AG09309 (cell line): ENCODE results near the gene STAM.

ENCODE experiments used
- DNase-seq: peaks from one replicate; pipeline ENCODE4 v3.0.0-alpha.2; 2010; ENCODE audit warnings: low read depth
- H3K4me3 ChIP-seq: 2 replicates; pipeline ENCODE4 v1.5.1; 2011; ENCODE audit warnings: mild to moderate bottlenecking, low read depth, low read length, moderate library complexity; ENCODE audit not compliant: control insufficient read depth
- TF ChIP-seq, protein P1 (sequence below): IDR thresholded peaks from 2 replicates; pipeline ENCODE4 v1.5.1; 2011; ENCODE audit warnings: mild to moderate bottlenecking, low read depth, low read length, inconsistent platforms; ENCODE audit not compliant: insufficient read depth, control insufficient read depth; ENCODE audit errors: missing control alignments

The STAM gene

GRCh38 chr10:17740668-17741067 lies 96.7 kb downstream of the STAM start:
- H3K4me3 ChIP-seq = no peak overlapping the region
- DNase-seq = no peak
- TF ChIP-seq, protein P1, sequence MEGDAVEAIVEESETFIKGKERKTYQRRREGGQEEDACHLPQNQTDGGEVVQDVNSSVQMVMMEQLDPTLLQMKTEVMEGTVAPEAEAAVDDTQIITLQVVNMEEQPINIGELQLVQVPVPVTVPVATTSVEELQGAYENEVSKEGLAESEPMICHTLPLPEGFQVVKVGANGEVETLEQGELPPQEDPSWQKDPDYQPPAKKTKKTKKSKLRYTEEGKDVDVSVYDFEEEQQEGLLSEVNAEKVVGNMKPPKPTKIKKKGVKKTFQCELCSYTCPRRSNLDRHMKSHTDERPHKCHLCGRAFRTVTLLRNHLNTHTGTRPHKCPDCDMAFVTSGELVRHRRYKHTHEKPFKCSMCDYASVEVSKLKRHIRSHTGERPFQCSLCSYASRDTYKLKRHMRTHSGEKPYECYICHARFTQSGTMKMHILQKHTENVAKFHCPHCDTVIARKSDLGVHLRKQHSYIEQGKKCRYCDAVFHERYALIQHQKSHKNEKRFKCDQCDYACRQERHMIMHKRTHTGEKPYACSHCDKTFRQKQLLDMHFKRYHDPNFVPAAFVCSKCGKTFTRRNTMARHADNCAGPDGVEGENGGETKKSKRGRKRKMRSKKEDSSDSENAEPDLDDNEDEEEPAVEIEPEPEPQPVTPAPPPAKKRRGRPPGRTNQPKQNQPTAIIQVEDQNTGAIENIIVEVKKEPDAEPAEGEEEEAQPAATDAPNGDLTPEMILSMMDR = no peak

DNA sequence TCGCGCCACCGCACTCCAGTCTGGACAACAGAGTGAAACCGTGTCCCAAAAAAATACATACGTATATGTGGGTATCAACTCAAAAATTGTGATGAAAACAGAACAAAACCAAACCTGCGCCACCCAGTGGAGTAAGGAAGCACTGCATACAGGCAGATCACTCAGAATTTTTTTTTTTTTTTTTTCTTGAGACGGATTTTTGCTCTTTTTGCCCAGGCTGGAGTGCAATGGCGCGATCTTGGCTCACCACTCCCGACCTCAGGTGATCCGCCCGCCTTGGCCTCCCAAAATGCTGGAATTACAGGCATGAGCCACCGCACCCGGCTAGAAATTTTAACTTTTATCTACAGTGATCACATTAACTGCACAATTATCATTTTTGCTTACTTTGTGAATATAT lies 99.0 kb downstream of the STAM start:
- TF ChIP-seq, protein P1 = peak; percentile 76
- no peak overlapping the region for H3K4me3 ChIP-seq
- DNase-seq = no peak

- TF ChIP-seq, protein P1 = no peak
- H3K4me3 ChIP-seq = no peak overlapping the region
- DNase-seq = no peak
Measured at GRCh38 chr10:17743437-17743836, 99.5 kb downstream of the STAM start.

DNA sequence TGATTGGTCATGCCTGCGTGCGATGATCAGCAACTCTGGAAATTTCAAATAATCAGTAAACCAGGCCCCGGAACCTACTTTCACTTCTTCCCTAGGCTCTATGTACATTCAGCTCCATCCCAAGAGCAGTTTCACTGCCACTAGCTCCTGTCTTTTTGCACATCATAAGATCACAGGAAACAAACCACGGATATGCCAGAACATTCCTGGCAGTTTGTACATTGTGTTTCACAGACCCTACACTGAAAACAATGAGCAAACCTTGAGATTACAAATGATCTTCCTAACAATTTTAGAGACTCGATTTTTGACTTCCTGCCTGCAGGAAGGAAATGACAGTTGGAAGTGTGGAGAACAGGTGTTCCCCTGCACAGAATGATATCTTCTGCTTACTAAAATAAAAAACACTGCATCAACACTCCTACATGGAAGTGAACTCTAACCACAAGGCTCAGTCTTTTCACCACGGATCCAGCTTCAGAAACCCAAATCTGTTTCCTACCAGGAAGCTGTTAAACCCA lies 100.5 kb downstream of the STAM start:
- DNase-seq = no peak
- TF ChIP-seq, protein P1 = no peak
- no peak overlapping the region for H3K4me3 ChIP-seq

GRCh38 chr10:17747883-17748550 lies 104.1 kb downstream of the STAM start:
- no peak overlapping the region for H3K4me3 ChIP-seq
- TF ChIP-seq, protein P1 = no peak
- DNase-seq = no peak

DNA sequence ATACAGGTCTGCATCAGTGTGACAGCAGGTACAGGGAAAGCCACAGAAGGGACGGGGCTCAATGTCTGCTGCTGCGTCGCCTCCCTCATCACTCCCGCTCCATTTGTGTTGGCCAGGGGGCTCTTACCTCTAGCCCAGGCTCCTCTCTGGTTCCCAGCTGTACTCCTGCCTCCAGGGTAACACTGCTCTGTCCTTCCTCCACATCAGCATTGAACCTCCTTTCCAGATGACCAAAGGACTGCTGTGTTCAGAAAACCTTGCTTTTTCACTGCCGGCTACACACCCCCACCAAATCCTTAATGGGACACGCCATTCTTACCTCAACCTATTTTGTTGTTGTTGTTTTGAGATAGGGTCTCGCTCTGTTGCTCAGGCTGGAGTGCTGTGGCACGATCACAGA lies 105.9 kb downstream of the STAM start:
- H3K4me3 ChIP-seq = no peak overlapping the region
- TF ChIP-seq, protein P1 = no peak
- DNase-seq = no peak
